Mesendoderm (in vitro differentiated cells): Measurements from ENCODE around the gene NKPD1.

ENCODE experiments used
- DNase-seq: peaks from one replicate; pipeline ENCODE4 v3.0.0; 2013
- H2AK5ac ChIP-seq: 2 replicates; pipeline ENCODE4 v1.6.1; 2013; ENCODE audit warnings: low read length, inconsistent platforms
- H2BK120ac ChIP-seq: 2 replicates; pipeline ENCODE4 v1.6.1; 2013; ENCODE audit warnings: low read depth, mild to moderate bottlenecking, low read length, moderate library complexity, mixed read lengths
- H2BK15ac ChIP-seq: replicated peaks from 2 replicates; pipeline ENCODE4 v1.6.1; 2013; ENCODE audit warnings: low read depth, mild to moderate bottlenecking, moderate library complexity
- H2BK5ac ChIP-seq: 2 replicates; pipeline ENCODE4 v1.6.1; 2013; ENCODE audit warnings: low read length, inconsistent platforms
- H3K18ac ChIP-seq: 2 replicates; pipeline ENCODE4 v1.6.1; 2013; ENCODE audit warnings: mild to moderate bottlenecking, low read length, mixed read lengths
- H3K23ac ChIP-seq: one replicate; pipeline ENCODE4 v1.6.1; 2013; ENCODE audit warnings: low read length
- H3K27ac ChIP-seq: 2 replicates; pipeline ENCODE4 v1.5.1; 2013; ENCODE audit warnings: low read depth, mild to moderate bottlenecking, inconsistent platforms, low read length, moderate library complexity
- H3K27me3 ChIP-seq: 2 replicates; pipeline ENCODE4 v1.6.1; 2013; ENCODE audit warnings: low read length, control low read depth, mild to moderate bottlenecking, inconsistent platforms; ENCODE audit not compliant: insufficient read depth, poor library complexity
- H3K36me3 ChIP-seq: 2 replicates; pipeline ENCODE4 v1.6.1; 2013; ENCODE audit warnings: low read length, inconsistent platforms; ENCODE audit not compliant: control insufficient read depth, insufficient read depth
- H3K4ac ChIP-seq: one replicate; pipeline ENCODE4 v1.6.1; 2013; ENCODE audit warnings: low read depth, mild to moderate bottlenecking, low read length, moderate library complexity
- H3K4me1 ChIP-seq: 2 replicates; pipeline ENCODE4 v1.6.1; 2013; ENCODE audit warnings: low read depth, low read length, inconsistent platforms; ENCODE audit not compliant: control insufficient read depth
- H3K4me2 ChIP-seq: 2 replicates; pipeline ENCODE4 v1.6.1; 2013; ENCODE audit warnings: low read length
- H3K4me3 ChIP-seq: 2 replicates; pipeline ENCODE4 v1.5.1; 2013; ENCODE audit warnings: mild to moderate bottlenecking, low read length
- H3K56ac ChIP-seq: one replicate; pipeline ENCODE4 v1.6.1; 2013; ENCODE audit warnings: low read length
- H3K79me1 ChIP-seq: 2 replicates; pipeline ENCODE4 v1.6.1; 2013; ENCODE audit warnings: low read length, inconsistent platforms
- H3K79me2 ChIP-seq: 2 replicates; pipeline ENCODE4 v1.6.1; 2013; ENCODE audit warnings: mild to moderate bottlenecking, low read length; ENCODE audit not compliant: control insufficient read depth, insufficient read depth
- H3K9ac ChIP-seq: 2 replicates; pipeline ENCODE4 v1.6.1; 2013; ENCODE audit warnings: low read length, inconsistent platforms
- H4K5ac ChIP-seq: one replicate; pipeline ENCODE4 v1.6.1; 2013; ENCODE audit warnings: low read length
- H4K8ac ChIP-seq: one replicate; pipeline ENCODE4 v1.6.1; 2013; ENCODE audit warnings: low read depth, mild to moderate bottlenecking, control low read depth, low read length, moderate library complexity
- WGBS: extraction: QIAGEN DNeasy Blood & Tissue Kit; methylation state at CpG from one replicate; pipeline ENCODE4 v1.1.7; 2013; ENCODE audit warnings: low lambda C conversion rate, missing lambda C conversion rate; ENCODE audit not compliant: insufficient coverage; ENCODE audit errors: extremely low coverage; 5-methylcytosine and 5-hydroxymethylcytosine counted together

NKPD1 gene

DNA sequence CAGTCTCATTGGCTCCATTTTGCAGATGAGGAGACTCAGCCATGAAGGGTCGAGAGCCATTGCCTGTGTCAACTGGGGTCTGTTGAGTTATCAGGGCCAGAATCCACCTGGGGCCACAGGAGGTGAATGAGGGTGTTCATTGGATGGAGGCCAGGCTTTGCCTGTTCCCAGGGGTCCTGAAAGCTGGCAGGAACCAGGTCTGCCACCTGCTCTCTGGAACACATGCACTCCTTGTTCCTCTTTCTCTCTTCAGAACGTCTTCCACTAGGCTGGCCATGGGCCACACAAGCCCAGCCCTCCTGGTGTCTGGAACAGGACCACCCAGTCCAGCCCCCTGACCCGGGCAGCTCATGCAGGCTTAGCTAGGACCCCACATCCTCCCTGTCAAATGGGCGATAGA, 46.7 kb downstream of the NKPD1 start:
- Histone ChIP-seq H2BK5ac (no peak overlapping the region), H3K56ac (no peak overlapping the region), H2BK120ac (no peak overlapping the region), H3K27ac (no peak overlapping the region), H3K18ac (no peak overlapping the region), H2AK5ac (no peak overlapping the region), H3K4ac (no peak overlapping the region), H3K79me2 (peaks cover 41% of the 10 kb centered on the region), H3K9ac (no peak overlapping the region), H4K5ac (no peak overlapping the region), H3K27me3 (no peaks in the 10 kb centered on the region), H2BK15ac (no peak overlapping the region), H3K4me1 (no peaks in the 10 kb centered on the region), H3K4me2 (no peak overlapping the region), H3K23ac (peak overlapping the region; percentile 15), H3K79me1 (peaks cover 48% of the 10 kb centered on the region), H4K8ac (no peak overlapping the region), H3K36me3 (no peaks in the 10 kb centered on the region), H3K4me3 (no peak overlapping the region)
- no CpG with 5 or more reads among the region's 4 CpGs for WGBS
- no peak for DNase-seq

DNA sequence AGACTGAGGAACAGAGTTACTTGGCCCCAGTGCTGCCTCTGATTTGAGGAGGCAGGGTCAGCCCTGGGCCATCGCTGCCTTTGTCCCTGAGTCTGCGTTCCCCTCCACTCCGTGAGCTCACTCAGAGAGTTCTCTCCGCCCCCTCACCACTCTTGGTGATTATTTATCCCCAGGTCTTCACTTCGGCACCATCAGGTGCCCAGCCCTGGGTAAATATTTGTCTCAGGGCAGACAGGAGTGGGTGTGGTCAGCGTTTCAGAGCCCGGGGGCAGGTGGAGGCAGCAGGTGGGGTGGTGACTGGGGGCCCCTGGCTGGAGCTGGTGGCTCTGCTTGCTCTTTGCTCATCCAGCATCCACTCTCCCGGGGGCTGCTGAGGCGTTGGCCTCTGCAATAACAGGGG, 47.2 kb downstream of the NKPD1 start:
- Histone ChIP-seq H3K56ac (no peak overlapping the region), H3K27me3 (no peaks in the 10 kb centered on the region), H3K4me3 (no peak overlapping the region), H3K4me1 (no peaks in the 10 kb centered on the region), H3K4ac (no peak overlapping the region), H3K27ac (no peak overlapping the region), H2BK120ac (no peak overlapping the region), H3K79me2 (peaks cover 44% of the 10 kb centered on the region), H3K36me3 (no peaks in the 10 kb centered on the region), H3K23ac (no peak overlapping the region), H2BK5ac (no peak overlapping the region), H2AK5ac (no peak overlapping the region), H3K4me2 (no peak overlapping the region), H4K5ac (no peak overlapping the region), H3K9ac (no peak overlapping the region), H4K8ac (no peak overlapping the region), H3K79me1 (peaks cover 48% of the 10 kb centered on the region), H2BK15ac (no peak overlapping the region), H3K18ac (no peak overlapping the region)
- WGBS = no CpG with 5 or more reads among the region's 9 CpGs
- DNase-seq = no peak

GRCh38 chr19:45112111-45112827, 48.5 kb downstream of the NKPD1 start:
- no peak overlapping the region for H3K27ac ChIP-seq
- DNase-seq = no peak

More at GRCh38 chr19:45112111-45112827, 48.5 kb downstream of the NKPD1 start:
- no peak overlapping the region for H3K4me2 ChIP-seq
- H3K4me3 ChIP-seq = no peak overlapping the region
- H2AK5ac ChIP-seq = no peak overlapping the region
- peaks cover 43% of the 10 kb centered on the region for H3K79me1 ChIP-seq
- H3K23ac ChIP-seq = no peak overlapping the region
- H3K27me3 ChIP-seq = no peaks in the 10 kb centered on the region
- no peak overlapping the region for H3K18ac ChIP-seq
- H3K56ac ChIP-seq = no peak overlapping the region
- no CpG with 5 or more reads among the region's 11 CpGs for WGBS
- H2BK5ac ChIP-seq = no peak overlapping the region
- peaks cover 45% of the 10 kb centered on the region for H3K79me2 ChIP-seq
- no peak overlapping the region for H2BK120ac ChIP-seq
- no peak overlapping the region for H4K8ac ChIP-seq
- no peak overlapping the region for H3K4ac ChIP-seq
- no peaks in the 10 kb centered on the region for H3K36me3 ChIP-seq
- H2BK15ac ChIP-seq = no peak overlapping the region
- no peak overlapping the region for H3K9ac ChIP-seq
- no peak overlapping the region for H4K5ac ChIP-seq
- H3K4me1 ChIP-seq = no peaks in the 10 kb centered on the region
